ENCODE results near the gene L3MBTL4. TPM values are rescaled to one million over a fixed set of nuclear protein-coding genes. Genes with fewer than 3 reads are reported as not detected.

Gene L3MBTL4
- total RNA-seq, 1 donor = 0.36 TPM

DNA sequence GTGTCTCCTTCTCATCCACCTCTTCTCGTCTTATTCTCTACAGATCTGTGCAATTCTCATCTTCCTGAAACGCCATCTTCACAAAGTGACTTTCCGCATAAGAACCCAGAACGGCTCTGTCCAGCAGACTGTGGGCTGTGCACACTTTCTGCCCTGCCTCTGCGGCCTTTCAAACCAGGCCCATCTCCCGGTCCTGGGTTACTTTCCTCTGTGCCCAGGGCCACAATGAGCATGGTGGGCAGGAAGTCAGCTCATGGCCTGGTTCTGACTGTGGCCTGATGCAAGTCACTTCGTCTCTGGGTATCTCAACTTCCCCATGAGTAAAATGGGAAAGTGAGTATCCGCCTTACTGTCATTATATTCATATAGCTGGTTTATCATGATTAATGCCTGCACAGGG is 447.7 kb downstream of the L3MBTL4 start:
- DNase-seq (ENCODE audit: insufficient read length, low spot score, missing footprints) = no peak
- no peaks in the 10 kb centered on the region for H3K27me3 ChIP-seq (ENCODE audit: insufficient read depth, low read length)
- no peak overlapping the region for H3K27ac ChIP-seq (ENCODE audit: low read depth, low read length)
- TF ChIP-seq, protein P1, sequence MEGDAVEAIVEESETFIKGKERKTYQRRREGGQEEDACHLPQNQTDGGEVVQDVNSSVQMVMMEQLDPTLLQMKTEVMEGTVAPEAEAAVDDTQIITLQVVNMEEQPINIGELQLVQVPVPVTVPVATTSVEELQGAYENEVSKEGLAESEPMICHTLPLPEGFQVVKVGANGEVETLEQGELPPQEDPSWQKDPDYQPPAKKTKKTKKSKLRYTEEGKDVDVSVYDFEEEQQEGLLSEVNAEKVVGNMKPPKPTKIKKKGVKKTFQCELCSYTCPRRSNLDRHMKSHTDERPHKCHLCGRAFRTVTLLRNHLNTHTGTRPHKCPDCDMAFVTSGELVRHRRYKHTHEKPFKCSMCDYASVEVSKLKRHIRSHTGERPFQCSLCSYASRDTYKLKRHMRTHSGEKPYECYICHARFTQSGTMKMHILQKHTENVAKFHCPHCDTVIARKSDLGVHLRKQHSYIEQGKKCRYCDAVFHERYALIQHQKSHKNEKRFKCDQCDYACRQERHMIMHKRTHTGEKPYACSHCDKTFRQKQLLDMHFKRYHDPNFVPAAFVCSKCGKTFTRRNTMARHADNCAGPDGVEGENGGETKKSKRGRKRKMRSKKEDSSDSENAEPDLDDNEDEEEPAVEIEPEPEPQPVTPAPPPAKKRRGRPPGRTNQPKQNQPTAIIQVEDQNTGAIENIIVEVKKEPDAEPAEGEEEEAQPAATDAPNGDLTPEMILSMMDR (IDR thresholded peaks at IDR 0.05; ENCODE audit: extremely low read depth, low read depth, low read length) = no peak
- no peaks in the 10 kb centered on the region for H3K36me3 ChIP-seq (ENCODE audit: insufficient read depth, low read length)
- no peaks in the 10 kb centered on the region for H3K9me3 ChIP-seq (ENCODE audit: low read depth, low read length)
- H2AFZ ChIP-seq (ENCODE audit: low read length) = no peak overlapping the region
- no peak overlapping the region for H3K4me2 ChIP-seq (ENCODE audit: insufficient read depth, low read length)
- no peaks in the 10 kb centered on the region for H3K79me2 ChIP-seq (ENCODE audit: insufficient read depth, low read length)
- no peak overlapping the region for H3K4me3 ChIP-seq (ENCODE audit: insufficient read depth, low read length)
- no peaks in the 10 kb centered on the region for H4K20me1 ChIP-seq (ENCODE audit: insufficient read depth, low read length)
- H3K4me1 ChIP-seq (ENCODE audit: insufficient read depth, low read length) = no peaks in the 10 kb centered on the region

DNA sequence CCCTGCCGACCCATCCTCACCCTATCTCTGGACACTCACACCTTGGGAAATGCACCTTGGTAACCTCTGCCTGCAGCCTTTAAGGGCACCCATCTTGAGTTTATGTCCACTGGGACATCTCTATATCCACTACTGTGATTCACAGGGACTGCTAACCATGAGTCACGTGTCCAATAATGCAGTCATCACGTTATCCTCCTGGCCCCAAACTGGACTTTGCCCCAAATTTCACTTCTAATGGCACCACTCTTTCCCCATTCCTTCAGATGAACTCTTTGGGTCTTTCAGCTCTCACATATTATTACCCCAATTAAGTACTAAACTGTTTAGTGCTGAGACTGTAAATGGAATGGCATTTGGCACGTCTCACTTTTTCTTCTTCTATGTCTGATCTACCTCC is 448.2 kb downstream of the L3MBTL4 start:
- Histone ChIP-seq H3K27me3 (ENCODE audit: insufficient read depth, low read length) (no peaks in the 10 kb centered on the region), H3K79me2 (ENCODE audit: insufficient read depth, low read length) (no peaks in the 10 kb centered on the region), H2AFZ (ENCODE audit: low read length) (no peak overlapping the region), H3K36me3 (ENCODE audit: insufficient read depth, low read length) (no peaks in the 10 kb centered on the region), H3K4me2 (ENCODE audit: insufficient read depth, low read length) (no peak overlapping the region), H3K27ac (ENCODE audit: low read depth, low read length) (no peak overlapping the region), H4K20me1 (ENCODE audit: insufficient read depth, low read length) (no peaks in the 10 kb centered on the region), H3K4me1 (ENCODE audit: insufficient read depth, low read length) (no peaks in the 10 kb centered on the region), H3K9me3 (ENCODE audit: low read depth, low read length) (no peaks in the 10 kb centered on the region), H3K4me3 (ENCODE audit: insufficient read depth, low read length) (no peak overlapping the region)
- TF ChIP-seq, protein P1 (IDR thresholded peaks at IDR 0.05; ENCODE audit: extremely low read depth, low read depth, low read length) = no peak
- DNase-seq (ENCODE audit: insufficient read length, low spot score, missing footprints) = no peak

DNA sequence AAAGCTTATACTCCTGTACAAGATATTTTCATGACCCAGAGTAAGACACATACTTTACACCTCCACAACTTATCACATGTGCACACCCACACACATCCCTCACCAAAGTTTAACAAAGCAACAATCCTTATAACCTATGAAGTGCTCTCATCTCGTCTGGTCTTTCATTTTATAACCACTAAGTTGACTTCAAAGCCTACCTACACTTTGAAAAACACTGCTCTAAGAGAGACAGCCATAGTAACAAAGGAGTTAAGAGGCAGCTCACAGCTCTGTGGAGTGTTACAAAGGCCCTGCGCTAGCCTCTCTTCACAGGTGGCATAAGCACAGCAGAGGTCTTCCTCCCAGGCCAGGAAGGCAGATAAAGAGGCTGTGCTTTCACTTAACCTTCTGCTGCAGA is 449.7 kb downstream of the L3MBTL4 start:
- Histone ChIP-seq H3K4me2 (ENCODE audit: insufficient read depth, low read length) (no peak overlapping the region), H2AFZ (ENCODE audit: low read length) (no peak overlapping the region), H3K36me3 (ENCODE audit: insufficient read depth, low read length) (no peaks in the 10 kb centered on the region), H3K27me3 (ENCODE audit: insufficient read depth, low read length) (no peaks in the 10 kb centered on the region), H3K27ac (ENCODE audit: low read depth, low read length) (no peak overlapping the region), H4K20me1 (ENCODE audit: insufficient read depth, low read length) (no peaks in the 10 kb centered on the region), H3K4me3 (ENCODE audit: insufficient read depth, low read length) (no peak overlapping the region), H3K9me3 (ENCODE audit: low read depth, low read length) (no peaks in the 10 kb centered on the region), H3K4me1 (ENCODE audit: insufficient read depth, low read length) (no peaks in the 10 kb centered on the region), H3K79me2 (ENCODE audit: insufficient read depth, low read length) (no peaks in the 10 kb centered on the region)
- no peak for DNase-seq (ENCODE audit: insufficient read length, low spot score, missing footprints)
- TF ChIP-seq, protein P1 (IDR thresholded peaks at IDR 0.05; ENCODE audit: extremely low read depth, low read depth, low read length) = no peak

DNA sequence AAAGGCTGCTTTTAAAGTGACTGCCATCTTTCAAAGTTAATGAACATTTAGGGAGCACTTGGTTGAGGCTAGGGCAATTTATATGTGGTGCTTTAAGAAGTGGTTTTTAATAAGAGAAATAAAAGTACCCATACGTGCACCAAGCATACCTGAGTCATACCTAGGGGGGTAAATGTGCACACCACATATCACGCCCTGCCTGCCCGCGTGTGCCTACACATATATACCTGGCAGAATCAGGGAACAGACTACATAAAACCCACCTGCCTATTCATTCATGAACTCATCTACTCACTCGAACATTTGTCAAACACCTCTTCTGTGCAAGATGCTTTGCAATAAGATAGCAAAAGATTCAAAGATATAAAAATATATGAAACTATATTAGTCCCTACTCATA is 450.1 kb downstream of the L3MBTL4 start:
- H3K4me1 ChIP-seq (ENCODE audit: insufficient read depth, low read length) = no peaks in the 10 kb centered on the region
- H3K9me3 ChIP-seq (ENCODE audit: low read depth, low read length) = no peaks in the 10 kb centered on the region
- no peak overlapping the region for H2AFZ ChIP-seq (ENCODE audit: low read length)
- H3K79me2 ChIP-seq (ENCODE audit: insufficient read depth, low read length) = no peaks in the 10 kb centered on the region
- no peaks in the 10 kb centered on the region for H4K20me1 ChIP-seq (ENCODE audit: insufficient read depth, low read length)
- H3K4me3 ChIP-seq (ENCODE audit: insufficient read depth, low read length) = no peak overlapping the region
- no peak overlapping the region for H3K4me2 ChIP-seq (ENCODE audit: insufficient read depth, low read length)
- DNase-seq (ENCODE audit: insufficient read length, low spot score, missing footprints) = no peak
- TF ChIP-seq, protein P1 (IDR thresholded peaks at IDR 0.05; ENCODE audit: extremely low read depth, low read depth, low read length) = no peak
- no peaks in the 10 kb centered on the region for H3K27me3 ChIP-seq (ENCODE audit: insufficient read depth, low read length)
- no peaks in the 10 kb centered on the region for H3K36me3 ChIP-seq (ENCODE audit: insufficient read depth, low read length)
- no peak overlapping the region for H3K27ac ChIP-seq (ENCODE audit: low read depth, low read length)

Data from osteoblast (primary cell).